ENCODE measurements around the gene SLC39A11.

GRCh38 chr17:72702998-72703397 lies 389.5 kb downstream of the SLC39A11 start:
- TF ChIP-seq CTCF (IDR thresholded peaks at IDR 0.05) (no peak), POLR2A (IDR thresholded peaks at IDR 0.05) (no peak)
